ENCODE data around the gene KLF5.
"Not testable (repeated sequence)": the region's sequence is repeated elsewhere in the genome, so short reads cannot be mapped to it uniquely, and the experiment has no call there.

The KLF5 gene

DNA sequence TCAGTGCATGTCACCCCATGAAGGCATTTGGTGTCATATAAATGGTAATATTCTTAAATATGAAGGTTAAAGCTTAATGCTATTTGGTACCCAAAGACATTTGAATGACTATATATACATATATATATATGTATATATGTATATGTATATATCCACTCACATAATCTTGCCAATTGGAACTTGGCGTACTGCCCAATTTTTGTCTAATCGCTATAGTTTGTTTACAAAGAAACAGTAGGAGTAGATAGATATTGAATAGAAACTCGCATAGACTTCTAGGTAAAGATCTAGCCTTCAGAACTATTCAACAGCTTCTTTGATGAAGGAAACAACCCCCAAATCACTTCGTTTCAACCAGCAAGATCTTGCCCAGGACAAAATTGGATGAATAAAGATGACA is 24.1 kb downstream of the KLF5 start:
- in situ Hi-C loops (cut with MboI; ENCODE audit: low sequenced_read_pairs) = no loop called here

DNA sequence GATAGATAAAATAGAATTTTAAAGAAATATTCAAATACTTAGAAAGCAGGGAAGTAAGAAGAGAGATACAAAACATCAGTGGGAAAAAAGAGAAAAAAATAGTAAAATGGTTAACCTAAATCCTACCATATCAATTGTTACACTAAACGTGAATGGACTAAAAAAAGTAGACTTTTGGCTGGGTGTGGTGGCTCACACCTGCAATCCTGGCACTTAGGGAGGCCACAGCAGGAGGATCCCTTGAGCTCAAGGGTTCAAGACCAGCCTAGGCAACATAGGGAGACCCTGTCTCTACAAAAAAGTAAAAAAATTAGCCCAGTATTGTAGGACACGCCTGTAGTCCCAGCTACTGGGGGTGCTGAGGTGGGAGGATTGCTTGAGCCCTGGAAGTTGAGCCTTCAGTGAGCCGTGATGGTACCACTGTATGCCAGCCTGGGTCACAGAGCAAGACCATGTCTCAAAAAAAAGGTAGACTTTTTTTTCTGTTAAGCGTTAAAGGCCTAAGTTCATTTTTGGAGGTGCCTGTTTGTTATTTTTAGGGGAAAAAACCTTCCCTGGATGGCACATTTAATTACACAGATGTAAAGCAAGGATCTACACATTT is 29.6 kb downstream of the KLF5 start:
- in situ Hi-C loops (cut with MboI; ENCODE audit: low sequenced_read_pairs) = no loop called here

- in situ Hi-C loops (cut with MboI; ENCODE audit: low sequenced_read_pairs) = no loop called here
Measured at GRCh38 chr13:73089213-73089612, 30.4 kb downstream of the KLF5 start.

DNA sequence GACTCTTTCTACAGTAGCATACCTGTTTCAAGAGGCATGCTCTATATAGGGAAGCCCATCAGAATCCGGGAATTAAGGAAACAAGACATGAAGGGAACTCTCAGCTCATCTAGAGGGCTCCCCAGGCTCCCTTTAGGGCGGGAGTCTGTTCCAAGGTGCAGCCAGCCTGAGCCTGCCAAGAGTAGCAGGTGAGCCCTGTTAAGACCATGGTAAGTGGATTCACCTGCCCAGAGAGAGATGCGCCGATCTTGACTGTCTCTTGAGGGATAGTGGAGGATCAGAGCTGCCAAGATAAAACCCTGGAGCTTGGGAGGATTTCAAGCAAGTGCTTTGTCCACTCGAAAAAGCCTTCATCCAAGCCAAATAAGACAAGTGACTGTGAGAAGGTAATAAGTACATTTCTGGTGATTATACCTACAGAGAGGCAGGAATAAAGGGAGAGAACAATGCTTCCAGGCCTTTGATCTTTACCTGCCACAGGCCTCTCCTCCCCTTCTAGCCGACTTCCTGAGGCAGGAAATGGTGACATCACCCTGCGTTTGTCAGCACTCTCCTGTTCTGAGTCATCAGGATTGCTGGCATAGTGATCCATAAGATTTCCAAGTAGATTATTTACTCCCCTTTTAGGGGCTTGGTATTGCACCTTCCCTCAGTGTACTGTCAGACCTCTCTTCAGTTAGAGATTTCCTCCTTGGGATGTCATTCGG is 31.5 kb downstream of the KLF5 start:
- in situ Hi-C loops (cut with MboI; ENCODE audit: low sequenced_read_pairs) = no loop called here

GRCh38 chr13:73090823-73091187 is 32.0 kb downstream of the KLF5 start:
- in situ Hi-C loops (cut with MboI; ENCODE audit: low sequenced_read_pairs) = no loop called here

DNA sequence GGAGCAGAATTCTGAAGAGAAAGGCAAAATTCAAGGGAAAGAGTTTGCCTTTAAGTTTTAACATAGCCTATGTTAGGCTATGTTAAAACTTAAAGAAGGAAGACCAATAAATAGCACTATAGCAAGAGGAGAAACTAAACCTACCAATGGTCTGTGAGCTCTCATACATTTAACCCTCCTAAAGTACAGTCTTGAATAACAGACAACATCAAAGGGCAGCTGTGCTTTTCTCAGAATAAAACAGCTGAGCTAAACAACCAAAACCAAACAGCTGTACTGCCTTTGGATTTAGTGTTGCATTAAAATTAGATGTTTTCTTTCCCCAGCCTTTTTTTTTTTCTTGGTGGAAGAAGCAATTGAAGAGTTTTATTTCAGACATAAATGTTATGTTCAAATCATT is 34.0 kb downstream of the KLF5 start:
- in situ Hi-C loops (cut with MboI; ENCODE audit: low sequenced_read_pairs) = no loop called here

DNA sequence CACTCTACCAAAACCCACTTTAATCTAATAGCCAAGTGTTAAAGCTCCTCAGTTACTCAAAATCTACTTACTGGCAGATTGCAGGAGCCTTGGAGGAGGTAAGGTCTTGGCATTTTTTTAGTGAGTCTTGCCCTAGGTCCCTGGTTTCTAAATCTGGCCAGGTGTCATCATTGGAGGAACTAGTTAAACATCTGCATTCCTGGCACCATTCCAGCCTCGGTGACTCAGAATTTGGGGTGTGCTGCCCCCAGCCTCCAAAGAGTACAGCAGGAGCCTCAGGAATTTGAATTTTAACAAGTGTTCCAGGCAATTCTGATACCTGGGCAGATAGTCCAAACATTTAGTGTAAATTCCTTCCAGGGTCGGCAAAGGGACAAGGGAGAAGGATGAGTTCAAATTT is 37.4 kb downstream of the KLF5 start:
- in situ Hi-C loops (cut with MboI; ENCODE audit: low sequenced_read_pairs) = no loop called here

DNA sequence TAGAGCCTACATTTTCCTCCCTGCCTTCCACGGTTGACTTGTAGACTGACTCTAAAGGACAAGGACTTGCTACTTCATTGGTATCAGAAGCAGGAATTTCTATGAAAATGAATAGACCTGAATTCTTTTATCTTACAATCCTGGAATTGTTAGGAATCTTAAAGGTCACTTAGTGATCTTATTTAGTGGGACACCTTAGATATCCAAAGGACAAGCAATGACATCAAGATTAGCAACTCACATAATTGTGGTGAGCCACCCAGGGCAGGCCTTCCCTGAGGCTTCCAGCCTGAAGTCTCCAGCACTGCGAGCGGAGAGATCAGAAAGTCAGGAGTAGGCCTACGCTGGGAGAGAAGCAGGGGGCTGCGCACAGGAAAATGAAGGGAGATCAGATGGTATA is 37.8 kb downstream of the KLF5 start:
- in situ Hi-C loops (cut with MboI; ENCODE audit: low sequenced_read_pairs) = no loop called here

DNA sequence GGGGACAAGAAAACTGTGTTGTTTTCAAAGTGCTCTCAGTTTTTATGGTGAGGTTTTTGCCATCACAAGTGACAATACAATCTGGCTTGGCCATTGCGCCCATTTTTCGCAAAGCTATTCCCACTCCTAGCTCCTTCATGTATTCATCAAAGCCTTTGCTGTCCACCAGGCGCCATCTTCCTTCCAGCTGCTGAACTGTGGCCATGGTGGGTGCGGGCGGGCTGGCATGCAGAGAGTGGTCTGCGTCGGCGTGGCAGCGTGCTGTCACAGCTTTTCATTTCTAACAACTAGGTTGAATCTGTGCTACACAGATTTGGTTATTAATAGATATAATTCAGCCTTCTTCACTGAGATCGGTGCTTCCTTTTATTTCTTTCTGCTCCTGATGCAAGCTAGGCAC is 42.0 kb downstream of the KLF5 start:
- in situ Hi-C loops (cut with MboI; ENCODE audit: low sequenced_read_pairs) = not testable (repeated sequence)

DNA sequence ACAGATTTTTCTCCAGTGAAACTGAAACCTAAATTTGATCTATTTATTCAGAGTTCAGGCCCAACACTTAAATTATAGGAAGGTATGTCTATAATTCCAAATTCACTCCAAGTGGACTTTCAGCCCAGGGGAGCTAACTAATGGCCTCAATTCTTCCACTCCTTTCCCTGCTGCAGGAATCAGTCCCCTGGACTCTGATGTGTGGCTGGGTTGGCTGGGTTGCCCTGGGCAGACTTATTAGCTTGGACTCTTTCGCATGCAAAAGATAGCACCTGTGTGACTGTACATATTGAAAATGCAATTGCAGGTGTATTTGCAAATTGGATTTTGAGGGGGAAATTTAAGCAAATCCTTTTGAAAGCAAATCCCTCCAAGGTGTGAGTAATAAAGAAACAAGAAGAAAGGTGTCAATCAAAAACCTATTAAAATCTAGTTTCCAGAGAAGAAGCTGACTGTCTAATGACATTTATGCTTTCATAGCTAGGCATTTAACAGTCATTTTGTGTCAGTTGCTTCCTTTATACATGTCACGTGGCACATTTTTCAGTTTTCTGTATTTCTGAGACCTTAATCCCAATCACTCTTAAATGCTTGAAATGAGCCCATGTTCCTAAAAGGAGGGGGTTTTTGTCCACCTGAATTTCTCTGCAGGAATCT is 42.7 kb downstream of the KLF5 start:
- in situ Hi-C loops (cut with MboI; ENCODE audit: low sequenced_read_pairs) = no loop called here

- in situ Hi-C loops (cut with MboI; ENCODE audit: low sequenced_read_pairs) = no loop called here
Measured at GRCh38 chr13:73103238-73103637, 44.4 kb downstream of the KLF5 start.

GRCh38 chr13:73106513-73107178 is 47.8 kb downstream of the KLF5 start:
- in situ Hi-C loops (cut with MboI; ENCODE audit: low sequenced_read_pairs) = no loop called here

DNA sequence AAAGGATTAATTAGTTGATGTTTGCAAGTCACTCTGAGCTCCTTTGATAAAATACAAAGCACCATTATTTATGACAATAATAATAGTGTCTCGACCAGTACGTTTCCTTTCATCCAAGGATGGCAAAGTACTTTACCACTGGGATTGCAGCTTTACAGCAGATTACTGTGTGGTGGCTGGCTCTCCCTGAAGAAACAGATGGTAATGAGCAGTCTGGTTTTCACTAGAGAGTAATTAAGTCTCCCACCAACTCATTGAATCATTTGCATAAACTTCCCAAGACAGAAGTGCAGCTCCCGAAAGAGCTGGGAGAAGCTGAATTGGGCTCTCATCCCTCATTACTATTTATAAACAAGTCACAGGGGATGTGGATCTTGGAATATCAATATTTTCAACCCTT is 48.7 kb downstream of the KLF5 start:
- in situ Hi-C loops (cut with MboI; ENCODE audit: low sequenced_read_pairs) = no loop called here

- in situ Hi-C loops (cut with MboI; ENCODE audit: low sequenced_read_pairs) = no loop called here
Measured at GRCh38 chr13:73107970-73108369, 49.2 kb downstream of the KLF5 start.

DNA sequence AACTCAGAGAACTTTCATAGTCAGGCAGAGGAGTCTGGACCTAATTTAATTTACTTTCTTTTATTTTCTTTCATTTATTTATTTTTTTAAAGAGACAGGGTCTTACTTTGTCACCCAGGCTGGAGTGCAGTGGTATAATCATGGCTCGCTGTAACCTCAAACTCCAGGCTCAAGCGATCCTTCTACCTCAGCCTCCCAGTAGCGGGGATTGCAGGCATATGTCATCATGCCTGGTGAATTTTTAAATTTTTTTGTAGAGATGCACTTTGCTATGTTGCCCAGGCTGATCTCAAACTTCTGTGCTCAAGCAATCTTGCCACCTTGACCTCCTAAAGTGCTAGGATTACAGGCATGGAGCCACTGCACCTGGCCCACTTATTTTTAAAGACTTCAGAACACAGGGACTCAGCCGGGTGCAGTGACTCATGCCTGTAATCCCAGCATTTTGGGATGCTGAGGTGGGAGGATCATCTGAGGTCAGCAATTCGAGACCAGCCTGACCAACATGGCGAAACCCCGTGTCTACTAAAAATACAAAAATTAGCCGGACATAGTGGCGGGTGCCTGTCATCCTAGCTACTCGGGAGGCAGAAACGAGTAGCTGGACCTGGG is 50.6 kb downstream of the KLF5 start:
- in situ Hi-C loops (cut with MboI; ENCODE audit: low sequenced_read_pairs) = no loop called here

- in situ Hi-C loops (cut with MboI; ENCODE audit: low sequenced_read_pairs) = no loop called here
Measured at GRCh38 chr13:73109969-73110368, 51.2 kb downstream of the KLF5 start.

DNA sequence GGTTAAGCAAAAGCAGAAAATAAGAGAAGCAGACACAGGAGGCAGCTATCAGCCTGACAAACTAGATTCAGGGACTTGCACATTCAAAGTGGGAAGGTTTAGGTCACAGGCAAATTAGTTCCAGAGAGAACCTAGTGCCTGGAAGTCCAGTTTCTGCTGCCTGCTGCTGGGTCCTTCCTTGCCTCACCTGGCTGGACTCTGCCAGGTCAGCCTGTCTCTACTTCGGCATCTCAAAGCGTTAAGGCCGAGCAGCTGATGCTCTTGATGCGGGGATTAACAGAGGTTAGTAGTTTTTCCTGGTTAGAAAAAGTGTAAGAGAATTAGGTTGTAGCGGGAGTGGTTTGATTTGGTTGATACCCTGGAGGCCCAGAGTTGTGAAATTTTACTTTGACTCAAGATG is 52.0 kb downstream of the KLF5 start:
- in situ Hi-C loops (cut with MboI; ENCODE audit: low sequenced_read_pairs) = no loop called here

DNA sequence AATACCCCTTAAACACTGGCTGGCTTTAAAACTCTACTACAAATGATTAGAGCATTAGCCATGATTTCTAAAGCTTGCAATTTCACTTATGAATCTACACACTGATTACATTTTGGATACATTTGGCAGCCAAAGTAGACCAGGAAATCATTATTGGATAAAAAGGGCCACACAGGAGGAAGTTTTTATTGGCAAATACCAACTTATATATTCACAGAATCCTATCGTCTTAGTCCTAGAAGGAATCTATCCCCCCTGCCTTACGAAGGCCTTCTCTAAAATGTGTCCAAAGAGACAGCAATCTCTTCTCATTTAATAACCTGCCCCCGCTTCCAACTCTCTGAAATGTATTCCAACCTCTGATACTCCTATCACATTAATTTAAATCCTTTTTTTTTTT is 52.5 kb downstream of the KLF5 start:
- in situ Hi-C loops (cut with MboI; ENCODE audit: low sequenced_read_pairs) = no loop called here

DNA sequence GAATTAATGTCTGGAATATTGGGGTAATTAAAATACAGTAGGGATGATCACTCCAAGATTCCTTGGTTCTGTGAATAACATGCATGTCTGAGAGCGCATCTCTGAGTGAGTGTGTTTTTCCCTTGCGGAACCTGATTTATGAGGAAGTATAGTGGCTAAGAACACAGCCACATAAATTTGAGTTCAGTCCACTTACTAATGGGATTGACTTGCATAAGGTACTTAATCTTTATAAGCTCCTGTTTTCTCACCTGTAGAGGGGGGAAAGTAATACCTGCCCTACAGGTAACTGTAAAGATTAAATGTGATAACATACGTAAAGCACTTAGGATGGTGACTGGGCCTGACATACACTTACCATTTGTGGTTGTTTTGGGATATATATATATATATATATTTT is 60.8 kb downstream of the KLF5 start:
- in situ Hi-C loops (cut with MboI; ENCODE audit: low sequenced_read_pairs) = no loop called here

All from hTERT RPE-1 (cell line).